Renal pelvis (tissue), 12 donors: ENCODE results near the gene CCBE1. TPM values are rescaled to one million over a fixed set of nuclear protein-coding genes. Genes with fewer than 3 reads are reported as not detected.
"Not testable (repeated sequence)": the region's sequence is repeated elsewhere in the genome, so short reads cannot be mapped to it uniquely, and the experiment has no call there.

ENCODE experiments used
- DNase-seq: peaks from one replicate; pipeline ENCODE4 v3.0.0-alpha.2; 2013
- long read RNA-seq, 16 experiments: transcript quantifications; one replicate each; lab custom pipeline, GENCODE V29; 2026
- polyA plus RNA-seq, 3 donors: library from polyadenylated mRNA; unstranded; fragments of 120-200 nt; gene quantifications; one replicate each; pipeline ENCODE4 v1.2.1, GENCODE V29; 2013; ENCODE audit not compliant: insufficient read length in 3 of 3

The CCBE1 gene
- polyA plus RNA-seq: 10 to 100 TPM; 23.9 to 31.3 (median 28.8) TPM
- long read RNA-seq, donor 1, full-length matches to known transcripts: 10 of 10 reads
- long read RNA-seq, donor 1, partial matches to known transcripts: 0 of 10 reads
- long read RNA-seq, donor 1, other reads (novel, unspliced or antisense): 0 of 10 reads
- long read RNA-seq, donor 2, full-length matches to known transcripts: 2 of 2 reads
- long read RNA-seq, donor 2, partial matches to known transcripts: 0 of 2 reads
- long read RNA-seq, donor 2, other reads (novel, unspliced or antisense): 0 of 2 reads
- long read RNA-seq, donor 3, full-length matches to known transcripts: 8 of 43 reads
- long read RNA-seq, donor 3, partial matches to known transcripts: 35 of 43 reads
- long read RNA-seq, donor 3, other reads (novel, unspliced or antisense): 0 of 43 reads
- long read RNA-seq, donor 4, full-length matches to known transcripts: 3 of 3 reads
- long read RNA-seq, donor 4, partial matches to known transcripts: 0 of 3 reads
- long read RNA-seq, donor 4, other reads (novel, unspliced or antisense): 0 of 3 reads
- long read RNA-seq, donor 5, full-length matches to known transcripts: 3 of 3 reads
- long read RNA-seq, donor 5, partial matches to known transcripts: 0 of 3 reads
- long read RNA-seq, donor 5, other reads (novel, unspliced or antisense): 0 of 3 reads
- long read RNA-seq, donor 6, full-length matches to known transcripts: 5 of 5 reads
- long read RNA-seq, donor 6, partial matches to known transcripts: 0 of 5 reads
- long read RNA-seq, donor 6, other reads (novel, unspliced or antisense): 0 of 5 reads
- long read RNA-seq, donor 7, full-length matches to known transcripts: 6 of 6 reads
- long read RNA-seq, donor 7, partial matches to known transcripts: 0 of 6 reads
- long read RNA-seq, donor 7, other reads (novel, unspliced or antisense): 0 of 6 reads
- long read RNA-seq, donor 8, full-length matches to known transcripts: 9 of 9 reads
- long read RNA-seq, donor 8, partial matches to known transcripts: 0 of 9 reads
- long read RNA-seq, donor 8, other reads (novel, unspliced or antisense): 0 of 9 reads
- long read RNA-seq, donor 9, full-length matches to known transcripts: 10 of 10 reads
- long read RNA-seq, donor 9, partial matches to known transcripts: 0 of 10 reads
- long read RNA-seq, donor 9, other reads (novel, unspliced or antisense): 0 of 10 reads
- long read RNA-seq, donor 10, full-length matches to known transcripts: 2 of 2 reads
- long read RNA-seq, donor 10, partial matches to known transcripts: 0 of 2 reads
- long read RNA-seq, donor 10, other reads (novel, unspliced or antisense): 0 of 2 reads
- long read RNA-seq, donor 11, full-length matches to known transcripts: 2 of 2 reads
- long read RNA-seq, donor 11, partial matches to known transcripts: 0 of 2 reads
- long read RNA-seq, donor 11, other reads (novel, unspliced or antisense): 0 of 2 reads
- long read RNA-seq, donor 12, full-length matches to known transcripts: 5 of 5 reads
- long read RNA-seq, donor 12, partial matches to known transcripts: 0 of 5 reads
- long read RNA-seq, donor 12, other reads (novel, unspliced or antisense): 0 of 5 reads
- long read RNA-seq, donor 13, full-length matches to known transcripts: 3 of 3 reads
- long read RNA-seq, donor 13, partial matches to known transcripts: 0 of 3 reads
- long read RNA-seq, donor 13, other reads (novel, unspliced or antisense): 0 of 3 reads
- long read RNA-seq, donor 14: 0 reads
- long read RNA-seq, donor 15: 0 reads
- long read RNA-seq, donor 16, full-length matches to known transcripts: 2 of 2 reads
- long read RNA-seq, donor 16, partial matches to known transcripts: 0 of 2 reads
- long read RNA-seq, donor 16, other reads (novel, unspliced or antisense): 0 of 2 reads

- DNase-seq: no peak
Measured at GRCh38 chr18:59697236-59697932, at the start of gene CCBE1. Gene CCBE1, minus strand, starts transcription at chr18:59697423.

GRCh38 chr18:59744271-59744721 is 47.1 kb upstream of the CCBE1 start:
- DNase-seq: no peak

GRCh38 chr18:59743566-59743965 is 46.3 kb upstream of the CCBE1 start:
- no peak for DNase-seq

- no peak for DNase-seq
Measured at GRCh38 chr18:59742325-59743111, 45.3 kb upstream of the CCBE1 start.

- no peak for DNase-seq
Measured at GRCh38 chr18:59740141-59740540, 42.9 kb upstream of the CCBE1 start.

GRCh38 chr18:59737776-59738300 is 40.6 kb upstream of the CCBE1 start:
- DNase-seq: no peak

- not testable (repeated sequence) for DNase-seq
Measured at GRCh38 chr18:59737335-59737734, 40.1 kb upstream of the CCBE1 start.

GRCh38 chr18:59736061-59736460 is 38.8 kb upstream of the CCBE1 start:
- no peak for DNase-seq

GRCh38 chr18:59735269-59735860 is 38.1 kb upstream of the CCBE1 start:
- no peak for DNase-seq

- DNase-seq: no peak
Measured at GRCh38 chr18:59733421-59733820, 36.2 kb upstream of the CCBE1 start.

- DNase-seq: no peak
Measured at GRCh38 chr18:59730896-59731295, 33.7 kb upstream of the CCBE1 start.

GRCh38 chr18:59729781-59730180 is 32.6 kb upstream of the CCBE1 start:
- no peak for DNase-seq

- DNase-seq: no peak
Measured at GRCh38 chr18:59728816-59729215, 31.6 kb upstream of the CCBE1 start.

- DNase-seq: no peak
Measured at GRCh38 chr18:59725142-59725541, 27.9 kb upstream of the CCBE1 start.

GRCh38 chr18:59724103-59724502 is 26.9 kb upstream of the CCBE1 start:
- DNase-seq: no peak

GRCh38 chr18:59721931-59722330 is 24.7 kb upstream of the CCBE1 start:
- DNase-seq: no peak

GRCh38 chr18:59721211-59721610 is 24.0 kb upstream of the CCBE1 start:
- DNase-seq: no peak

- DNase-seq: no peak
Measured at GRCh38 chr18:59719544-59720181, 22.4 kb upstream of the CCBE1 start.
